ENCODE data around the gene TPCN2. TPM values are rescaled to one million over a fixed set of nuclear protein-coding genes. Genes with fewer than 3 reads are reported as not detected.

The TPCN2 gene
- total RNA-seq, 1 experiment from 2014 or later, result 15.2 TPM

- H3K4me2 ChIP-seq (ENCODE audit: low read length), result no peak overlapping the region
- H3K9me2 ChIP-seq (ENCODE audit: insufficient read depth), result no peaks in the 10 kb centered on the region
- ChIA-PET POLR2A (no interaction called here), CTCF (no interaction called here), RAD21 (ENCODE audit: low non-redundant PET in 1 of 2, low total read pairs in 2 of 2, uncharacterized antibody in 2 of 2, unreplicated experiment in 2 of 2) (no interaction called here)
- H3K27me3 ChIP-seq (ENCODE audit: insufficient read depth, low read length), result no peaks in the 10 kb centered on the region
- TF ChIP-seq YY1 (IDR thresholded peaks at IDR 0.05; ENCODE audit: extremely low read depth, insufficient replicate concordance, low read depth, low read length) (no peak), CTCF (IDR thresholded peaks at IDR 0.05 in 2 of 3, conservative IDR thresholded peaks at IDR 0.05 in 1 of 3; ENCODE audit: borderline replicate concordance in 1 of 3, insufficient read depth in 1 of 3, low read depth in 2 of 3, low read length in 2 of 3) (no peak), JUND (IDR thresholded peaks at IDR 0.05) (no peak), TCF7L2 (IDR thresholded peaks at IDR 0.05; ENCODE audit: borderline replicate concordance, extremely low read depth, insufficient read depth, insufficient read length) (no peak), SRF (IDR thresholded peaks at IDR 0.05; ENCODE audit: low read depth) (no peak), REST (IDR thresholded peaks at IDR 0.05; ENCODE audit: low read depth) (no peak), MAX (IDR thresholded peaks at IDR 0.05) (no peak), CBX3 (IDR thresholded peaks at IDR 0.05; ENCODE audit: low read depth) (no peak), ELF1 (IDR thresholded peaks at IDR 0.05; ENCODE audit: borderline replicate concordance, low read depth) (no peak), CEBPB (IDR thresholded peaks at IDR 0.05; ENCODE audit: low read depth) (no peak), EZH2phosphoT487 (IDR thresholded peaks at IDR 0.05; ENCODE audit: borderline replicate concordance) (no peak), RAD21 (IDR thresholded peaks at IDR 0.05; ENCODE audit: low read depth) (no peak), ZBTB33 (IDR thresholded peaks at IDR 0.05; ENCODE audit: extremely low read depth, insufficient replicate concordance, low read length) (no peak), EZH2 (IDR thresholded peaks at IDR 0.05) (no peak), SIN3A (IDR thresholded peaks at IDR 0.05; ENCODE audit: low read depth) (no peak), EGR1 (IDR thresholded peaks at IDR 0.05; ENCODE audit: low read depth) (no peak), POLR2AphosphoS5 (IDR thresholded peaks at IDR 0.05; ENCODE audit: low read depth, low read length) (no peak), ZFX (IDR thresholded peaks at IDR 0.05) (no peak)
- H2AFZ ChIP-seq (ENCODE audit: low read depth, low read length, poor library complexity, severe bottlenecking), result no peak overlapping the region
- H3K36me3 ChIP-seq (ENCODE audit: control insufficient read depth in 1 of 2, insufficient read depth in 2 of 2, low read length in 2 of 2), result no peaks in the 10 kb centered on the region
- BruUV-seq (replicated peaks), result no TSS peak
- H3K9me3 ChIP-seq (ENCODE audit: control insufficient read depth in 1 of 2, insufficient read depth in 1 of 2, low read depth in 1 of 2, low read length in 2 of 2), result peaks cover 0 to 3% of the 10 kb centered on the region in 2 experiments; a peak in 1 of 4 replicates
- no peaks in the 10 kb centered on the region for H3K4me1 ChIP-seq (ENCODE audit: control insufficient read depth in 1 of 2, insufficient read depth in 2 of 2, low read length in 2 of 2)
- H4K20me1 ChIP-seq (ENCODE audit: insufficient read depth), result no peaks in the 10 kb centered on the region
- no peak for DNase-seq (ENCODE audit: low read depth, low spot score)
- no peak overlapping the region for H3K9ac ChIP-seq (ENCODE audit: low read length)
- H3K27ac ChIP-seq (ENCODE audit: low read depth, low read length), result no peak overlapping the region
- no peak overlapping the region for H3K4me3 ChIP-seq (replicated peaks in 1 of 2; ENCODE audit: low read depth in 1 of 2, low read length in 2 of 2)
- no peak for ATAC-seq
- H3K79me2 ChIP-seq (ENCODE audit: insufficient read depth, low read length), result no peaks in the 10 kb centered on the region
- intact Hi-C loops (cut with micrococcal nuclease), result no loop called here
These were observed 132.0 kb downstream of the TPCN2 start for GRCh38 chr11:69180726-69181125.
